Measurements from ENCODE around the gene SYCP2L.
"Not testable (repeated sequence)": the region's sequence is repeated elsewhere in the genome, so short reads cannot be mapped to it uniquely, and the experiment has no call there.

The SYCP2L gene

GRCh38 chr6:10877012-10877411, 9.8 kb upstream of the SYCP2L start:
- DNase-seq (ENCODE audit: extremely low spot score, insufficient read length, low read depth) (no peak), FAIRE-seq (no peak)

- no peak for FAIRE-seq
- DNase-seq (ENCODE audit: extremely low spot score, insufficient read length, low read depth), result no peak
These were observed 9.0 kb upstream of the SYCP2L start for GRCh38 chr6:10877871-10878270.

- DNase-seq (ENCODE audit: extremely low spot score, insufficient read length, low read depth), result no peak
- FAIRE-seq, result no peak
These were observed 6.5 kb upstream of the SYCP2L start for GRCh38 chr6:10880366-10880765.

GRCh38 chr6:10882253-10882630, 4.6 kb upstream of the SYCP2L start:
- not testable (repeated sequence) for DNase-seq (ENCODE audit: extremely low spot score, insufficient read length, low read depth); FAIRE-seq

GRCh38 chr6:10882657-10883171, 4.1 kb upstream of the SYCP2L start:
- no peak for FAIRE-seq
- no peak for DNase-seq (ENCODE audit: extremely low spot score, insufficient read length, low read depth)

- no peak for FAIRE-seq
- DNase-seq (ENCODE audit: extremely low spot score, insufficient read length, low read depth), result no peak
These were observed 3.3 kb upstream of the SYCP2L start for GRCh38 chr6:10883312-10884244.

- FAIRE-seq (no peak), DNase-seq (ENCODE audit: extremely low spot score, insufficient read length, low read depth) (no peak)
These were observed 2.4 kb upstream of the SYCP2L start for GRCh38 chr6:10884245-10884972.

- not testable (repeated sequence) for DNase-seq (ENCODE audit: extremely low spot score, insufficient read length, low read depth); FAIRE-seq
These were observed 524 bp upstream of the SYCP2L start for GRCh38 chr6:10886365-10886690.

- FAIRE-seq (no peak), DNase-seq (ENCODE audit: extremely low spot score, insufficient read length, low read depth) (no peak)
These were observed 3.3 kb downstream of the SYCP2L start for GRCh38 chr6:10890151-10890550.

- no peak for DNase-seq (ENCODE audit: extremely low spot score, insufficient read length, low read depth)
- no peak for FAIRE-seq
These were observed 5.1 kb downstream of the SYCP2L start for GRCh38 chr6:10891960-10892359.

- DNase-seq (ENCODE audit: extremely low spot score, insufficient read length, low read depth) (no peak), FAIRE-seq (no peak)
These were observed 8.1 kb downstream of the SYCP2L start for GRCh38 chr6:10894958-10895357.

- DNase-seq (ENCODE audit: extremely low spot score, insufficient read length, low read depth), result no peak
- FAIRE-seq, result no peak
These were observed 9.8 kb downstream of the SYCP2L start for GRCh38 chr6:10896691-10897090.

GRCh38 chr6:10901770-10902169, 14.9 kb downstream of the SYCP2L start:
- DNase-seq (ENCODE audit: extremely low spot score, insufficient read length, low read depth), result peak; percentile 56
- peak; percentile 97 for FAIRE-seq

GRCh38 chr6:10904015-10904414, 17.2 kb downstream of the SYCP2L start:
- FAIRE-seq, result no peak
- DNase-seq (ENCODE audit: extremely low spot score, insufficient read length, low read depth), result no peak

GRCh38 chr6:10908228-10908627, 21.4 kb downstream of the SYCP2L start:
- FAIRE-seq, result no peak
- DNase-seq (ENCODE audit: extremely low spot score, insufficient read length, low read depth), result no peak

- not testable (repeated sequence) for DNase-seq (ENCODE audit: extremely low spot score, insufficient read length, low read depth); FAIRE-seq
These were observed 32.7 kb downstream of the SYCP2L start for GRCh38 chr6:10919520-10919919.

GRCh38 chr6:10933126-10933525, 46.3 kb downstream of the SYCP2L start:
- DNase-seq (ENCODE audit: extremely low spot score, insufficient read length, low read depth) (no peak), FAIRE-seq (no peak)

GRCh38 chr6:10939840-10940239, 53.0 kb downstream of the SYCP2L start:
- no peak for FAIRE-seq
- no peak for DNase-seq (ENCODE audit: extremely low spot score, insufficient read length, low read depth)

GRCh38 chr6:10945845-10946244, 59.0 kb downstream of the SYCP2L start:
- DNase-seq (ENCODE audit: extremely low spot score, insufficient read length, low read depth), result no peak
- no peak for FAIRE-seq

GRCh38 chr6:10947966-10948365, 61.1 kb downstream of the SYCP2L start:
- DNase-seq (ENCODE audit: extremely low spot score, insufficient read length, low read depth), result no peak
- FAIRE-seq, result no peak
